Osteoblast (primary cell): ENCODE measurements around the gene ARMH2. TPM values are rescaled to one million over a fixed set of nuclear protein-coding genes. Genes with fewer than 3 reads are reported as not detected.

ENCODE experiments used
- DNase-seq: peaks from one replicate; pipeline ENCODE4 v3.0.0; 2011; ENCODE audit warnings: low spot score, mixed read lengths; ENCODE audit not compliant: insufficient read length; ENCODE audit errors: missing footprints
- H2AFZ ChIP-seq: 2 replicates; pipeline ENCODE4 v1.6.0; 2011; ENCODE audit warnings: mild to moderate bottlenecking, low read length
- H3K27ac ChIP-seq: 2 replicates; pipeline ENCODE4 v1.5.1; 2011; ENCODE audit warnings: mild to moderate bottlenecking, low read depth, low read length, moderate library complexity
- H3K27me3 ChIP-seq: 2 replicates; pipeline ENCODE4 v1.6.0; 2012; ENCODE audit warnings: mild to moderate bottlenecking, control low read depth, inconsistent platforms, low read length, moderate library complexity; ENCODE audit not compliant: insufficient read depth
- H3K36me3 ChIP-seq: 2 replicates; pipeline ENCODE4 v1.5.1; 2011; ENCODE audit warnings: mild to moderate bottlenecking, low read length, control low read depth, moderate library complexity; ENCODE audit not compliant: insufficient read depth
- H3K4me1 ChIP-seq: 2 replicates; pipeline ENCODE4 v1.5.1; 2011; ENCODE audit warnings: mild to moderate bottlenecking, low read length, control low read depth, moderate library complexity; ENCODE audit not compliant: insufficient read depth
- H3K4me2 ChIP-seq: 2 replicates; pipeline ENCODE4 v1.6.0; 2011; ENCODE audit warnings: mild to moderate bottlenecking, low read length; ENCODE audit not compliant: insufficient read depth
- H3K4me3 ChIP-seq: fragments of 200-600 bp; sonication (generic); 3 replicates; pipeline ENCODE4 v1.5.1; 2012; ENCODE audit warnings: mild to moderate bottlenecking, low read length, inconsistent platforms; ENCODE audit not compliant: insufficient read depth
- H3K79me2 ChIP-seq: 2 replicates; pipeline ENCODE4 v1.6.0; 2012; ENCODE audit warnings: mild to moderate bottlenecking, low read length, control low read depth, inconsistent platforms; ENCODE audit not compliant: insufficient read depth
- H3K9me3 ChIP-seq: 2 replicates; pipeline ENCODE4 v1.5.1; 2011; ENCODE audit warnings: low read depth, low read length, control low read depth
- H4K20me1 ChIP-seq: 2 replicates; pipeline ENCODE4 v1.6.0; 2012; ENCODE audit warnings: mild to moderate bottlenecking, low read length, control low read depth; ENCODE audit not compliant: insufficient read depth
- total RNA-seq: library from RNA; depleted of rRNA; stranded (reverse); fragments of >200 nt; gene quantifications from 2 replicates; pipeline ENCODE4 v1.2.3, GENCODE V29; 2012
- TF ChIP-seq, protein P1 (sequence below): IDR thresholded peaks from 2 replicates; pipeline ENCODE4 v1.5.1; 2011; ENCODE audit warnings: mild to moderate bottlenecking, low read depth, low read length, moderate library complexity; ENCODE audit errors: extremely low read depth

The ARMH2 gene
- total RNA-seq, 1 donor, result not detected

GRCh38 chr6:24802271-24803059 is 3.7 kb upstream of the ARMH2 start:
- Histone ChIP-seq H3K4me1 (no peaks in the 10 kb centered on the region), H3K4me3 (no peak overlapping the region), H3K9me3 (no peaks in the 10 kb centered on the region), H2AFZ (no peak overlapping the region), H4K20me1 (no peaks in the 10 kb centered on the region), H3K79me2 (no peaks in the 10 kb centered on the region), H3K27me3 (no peaks in the 10 kb centered on the region), H3K27ac (no peak overlapping the region), H3K4me2 (no peak overlapping the region), H3K36me3 (no peaks in the 10 kb centered on the region)
- no peak for DNase-seq
- TF ChIP-seq, protein P1, sequence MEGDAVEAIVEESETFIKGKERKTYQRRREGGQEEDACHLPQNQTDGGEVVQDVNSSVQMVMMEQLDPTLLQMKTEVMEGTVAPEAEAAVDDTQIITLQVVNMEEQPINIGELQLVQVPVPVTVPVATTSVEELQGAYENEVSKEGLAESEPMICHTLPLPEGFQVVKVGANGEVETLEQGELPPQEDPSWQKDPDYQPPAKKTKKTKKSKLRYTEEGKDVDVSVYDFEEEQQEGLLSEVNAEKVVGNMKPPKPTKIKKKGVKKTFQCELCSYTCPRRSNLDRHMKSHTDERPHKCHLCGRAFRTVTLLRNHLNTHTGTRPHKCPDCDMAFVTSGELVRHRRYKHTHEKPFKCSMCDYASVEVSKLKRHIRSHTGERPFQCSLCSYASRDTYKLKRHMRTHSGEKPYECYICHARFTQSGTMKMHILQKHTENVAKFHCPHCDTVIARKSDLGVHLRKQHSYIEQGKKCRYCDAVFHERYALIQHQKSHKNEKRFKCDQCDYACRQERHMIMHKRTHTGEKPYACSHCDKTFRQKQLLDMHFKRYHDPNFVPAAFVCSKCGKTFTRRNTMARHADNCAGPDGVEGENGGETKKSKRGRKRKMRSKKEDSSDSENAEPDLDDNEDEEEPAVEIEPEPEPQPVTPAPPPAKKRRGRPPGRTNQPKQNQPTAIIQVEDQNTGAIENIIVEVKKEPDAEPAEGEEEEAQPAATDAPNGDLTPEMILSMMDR, result no peak

- H3K4me2 ChIP-seq, result no peak overlapping the region
- no peaks in the 10 kb centered on the region for H3K36me3 ChIP-seq
- H4K20me1 ChIP-seq, result no peaks in the 10 kb centered on the region
- H3K4me3 ChIP-seq, result no peak overlapping the region
- H3K4me1 ChIP-seq, result no peaks in the 10 kb centered on the region
- no peak for DNase-seq
- no peak overlapping the region for H3K27ac ChIP-seq
- H3K27me3 ChIP-seq, result no peaks in the 10 kb centered on the region
- no peaks in the 10 kb centered on the region for H3K9me3 ChIP-seq
- no peaks in the 10 kb centered on the region for H3K79me2 ChIP-seq
- TF ChIP-seq, protein P1, result no peak
- H2AFZ ChIP-seq, result no peak overlapping the region
Measured at GRCh38 chr6:24799541-24799915, 811 bp upstream of the ARMH2 start.

- no peak for DNase-seq
- H3K27me3 ChIP-seq, result no peaks in the 10 kb centered on the region
- H4K20me1 ChIP-seq, result no peaks in the 10 kb centered on the region
- TF ChIP-seq, protein P1, result no peak
- no peak overlapping the region for H2AFZ ChIP-seq
- H3K4me3 ChIP-seq, result no peak overlapping the region
- no peak overlapping the region for H3K4me2 ChIP-seq
- no peaks in the 10 kb centered on the region for H3K36me3 ChIP-seq
- no peaks in the 10 kb centered on the region for H3K79me2 ChIP-seq
- H3K4me1 ChIP-seq, result no peaks in the 10 kb centered on the region
- no peak overlapping the region for H3K27ac ChIP-seq
- no peaks in the 10 kb centered on the region for H3K9me3 ChIP-seq
Measured at GRCh38 chr6:24797596-24798216, 1.0 kb downstream of the ARMH2 start.

- DNase-seq, result no peak
- no peaks in the 10 kb centered on the region for H3K9me3 ChIP-seq
- H2AFZ ChIP-seq, result no peak overlapping the region
- TF ChIP-seq, protein P1, result no peak
- H3K4me2 ChIP-seq, result no peak overlapping the region
- H3K4me3 ChIP-seq, result no peak overlapping the region
- no peaks in the 10 kb centered on the region for H3K36me3 ChIP-seq
- H3K27me3 ChIP-seq, result no peaks in the 10 kb centered on the region
- H4K20me1 ChIP-seq, result no peaks in the 10 kb centered on the region
- no peaks in the 10 kb centered on the region for H3K79me2 ChIP-seq
- no peak overlapping the region for H3K27ac ChIP-seq
- no peaks in the 10 kb centered on the region for H3K4me1 ChIP-seq
Measured at GRCh38 chr6:24796616-24797290, 2.0 kb downstream of the ARMH2 start.
